Stimulated activated CD4-positive, alpha-beta T cell treated with anti-CD3 and anti-CD28 coated beads, Interleukin-15, amount 100 ng/mL, for 1 hour (primary cell): Measurements from ENCODE around the gene DDAH2.

ENCODE experiments used
- DNase-seq, 2 donors: peaks; one replicate each; pipeline ENCODE4 v3.0.0-alpha.2; 2020; ENCODE audit warnings: low read depth in 1 of 2, low spot score in 1 of 2

The DDAH2 gene

GRCh38 chr6:31691564-31692108, 37.5 kb downstream of the DDAH2 start:
- no peak for DNase-seq

GRCh38 chr6:31691078-31691463, 38.0 kb downstream of the DDAH2 start:
- DNase-seq = no peak

- no peak for DNase-seq
Observed at GRCh38 chr6:31690231-31691077, 38.6 kb downstream of the DDAH2 start.

GRCh38 chr6:31689249-31690110, 39.6 kb downstream of the DDAH2 start:
- no peak for DNase-seq

- DNase-seq = no peak
Observed at GRCh38 chr6:31687860-31688693, 41.0 kb downstream of the DDAH2 start.

- DNase-seq = no peak
Observed at GRCh38 chr6:31687321-31687720, 41.8 kb downstream of the DDAH2 start.

- no peak for DNase-seq
Observed at GRCh38 chr6:31686483-31686882, 42.6 kb downstream of the DDAH2 start.

GRCh38 chr6:31683591-31683990, 45.5 kb downstream of the DDAH2 start:
- DNase-seq = no peak

GRCh38 chr6:31681135-31681671, 47.9 kb downstream of the DDAH2 start:
- no peak for DNase-seq

- peak in 1 of 2 donors; percentile 38 for DNase-seq
Observed at GRCh38 chr6:31680226-31681134, 48.6 kb downstream of the DDAH2 start, which contains the start of gene LY6G5C. Gene LY6G5C (minus strand): TSS chr6:31681067. CDS start chr6:31680373, 694 bp downstream.

GRCh38 chr6:31677955-31678354, 51.1 kb downstream of the DDAH2 start:
- DNase-seq = no peak
